Hepatocyte (in vitro differentiated cells): ENCODE data around the gene ADAM15. TPM values are rescaled to one million over a fixed set of nuclear protein-coding genes. Genes with fewer than 3 reads are reported as not detected.
A peak's percentile ranks its signal among the peaks of the same experiment; 100 is the strongest.

ENCODE experiments used
- DNase-seq: peaks from one replicate; pipeline ENCODE4 v3.0.0-alpha.2; 2016; ENCODE audit warnings: low spot score
- H2AFZ ChIP-seq: fragments of 200-600 bp; sonication (generic); 2 replicates; pipeline ENCODE4 v1.6.0; 2016; ENCODE audit warnings: antibody characterized with exemption, mild to moderate bottlenecking
- H3K27ac ChIP-seq: fragments of 200-600 bp; sonication (generic); 2 replicates; pipeline ENCODE4 v1.5.1; 2016; ENCODE audit warnings: mild to moderate bottlenecking
- H3K27me3 ChIP-seq: fragments of 200-600 bp; sonication (generic); 2 replicates; pipeline ENCODE4 v1.6.1; 2016
- H3K36me3 ChIP-seq: fragments of 200-600 bp; sonication (generic); replicated peaks from 2 replicates; pipeline ENCODE4 v1.5.1; 2016; ENCODE audit warnings: low read depth; ENCODE audit not compliant: insufficient read depth
- H3K4me1 ChIP-seq: fragments of 200-600 bp; sonication (generic); 2 replicates; pipeline ENCODE4 v1.5.1; 2016; ENCODE audit warnings: mild to moderate bottlenecking, moderate library complexity; ENCODE audit not compliant: insufficient read depth
- H3K4me2 ChIP-seq: fragments of 200-600 bp; sonication (generic); 2 replicates; pipeline ENCODE4 v1.6.0; 2016
- H3K4me3 ChIP-seq: fragments of 200-600 bp; sonication (generic); 2 replicates; pipeline ENCODE4 v1.5.1; 2016; ENCODE audit warnings: mild to moderate bottlenecking
- H3K79me2 ChIP-seq: fragments of 200-600 bp; sonication (generic); 2 replicates; pipeline ENCODE4 v1.6.0; 2017; ENCODE audit warnings: mild to moderate bottlenecking
- H3K9me2 ChIP-seq: fragments of 200-600 bp; sonication (generic); replicated peaks from 2 replicates; pipeline ENCODE4 v1.6.0; 2017; ENCODE audit warnings: mild to moderate bottlenecking; ENCODE audit not compliant: insufficient read depth
- H3K9me3 ChIP-seq: fragments of 200-600 bp; sonication (generic); 2 replicates; pipeline ENCODE4 v1.5.1; 2016; ENCODE audit warnings: low read depth, mild to moderate bottlenecking
- H4K20me1 ChIP-seq: fragments of 200-600 bp; sonication (generic); 2 replicates; pipeline ENCODE4 v1.6.0; 2016; ENCODE audit warnings: mild to moderate bottlenecking; ENCODE audit not compliant: insufficient read depth, poor library complexity, severe bottlenecking
- EZH2 ChIP-seq: fragments of 200-600 bp; sonication (generic); IDR thresholded peaks from 2 replicates; pipeline ENCODE4 v1.6.1; 2016; ENCODE audit warnings: antibody characterized with exemption, mild to moderate bottlenecking, borderline replicate concordance
- EZH2phosphoT487 ChIP-seq: fragments of 200-600 bp; sonication (generic); IDR thresholded peaks from one replicate; pipeline ENCODE4 v1.6.1; 2018; ENCODE audit warnings: antibody characterized with exemption, mild to moderate bottlenecking, low read depth, moderate library complexity; ENCODE audit not compliant: unreplicated experiment, severe bottlenecking
- WGBS: methylation state at CpG from one replicate; pipeline ENCODE4 v1.1.6; 2016; ENCODE audit warnings: low lambda C conversion rate; ENCODE audit errors: missing lambda C conversion rate; 5-methylcytosine and 5-hydroxymethylcytosine counted together
- polyA plus RNA-seq: library from polyadenylated mRNA; unstranded; fragments of >200 nt; fragmentation: Nextera tagmentation; extraction: Ambion mirVana; gene quantifications from 2 replicates; pipeline ENCODE4 v1.2.1, GENCODE V29; 2016
- total RNA-seq: library from RNA; depleted of rRNA; stranded (reverse); fragments of >200 nt; gene quantifications from 2 replicates; pipeline ENCODE4 v1.2.3, GENCODE V29; 2014
- TF ChIP-seq, protein P1 (sequence below): fragments of 200-600 bp; sonication (generic); IDR thresholded peaks from 2 replicates; pipeline ENCODE4 v1.5.1; 2016; ENCODE audit warnings: antibody characterized with exemption, mild to moderate bottlenecking; ENCODE audit not compliant: poor library complexity

The ADAM15 gene
- total and polyA plus RNA-seq, 2 experiments from 2014 or later: 55.7 to 108 TPM

GRCh38 chr1:155086128-155086741 is 35.1 kb downstream of the ADAM15 start:
- peak; percentile 73 for DNase-seq
- Histone ChIP-seq H3K9me2 (no peaks in the 10 kb centered on the region), H2AFZ (no peak overlapping the region), H3K36me3 (no peaks in the 10 kb centered on the region), H3K4me3 (no peak overlapping the region), H3K27me3 (peaks cover 28% of the 10 kb centered on the region), H3K79me2 (no peaks in the 10 kb centered on the region), H3K9me3 (no peaks in the 10 kb centered on the region), H3K4me1 (peaks cover 28% of the 10 kb centered on the region), H3K4me2 (peak overlapping the region; percentile 94), H3K27ac (peak overlapping the region; percentile 89), H4K20me1 (peaks cover 2% of the 10 kb centered on the region)
- WGBS: 31% methylated on average over 8 of the region's 24 CpGs
- TF ChIP-seq, protein P1, sequence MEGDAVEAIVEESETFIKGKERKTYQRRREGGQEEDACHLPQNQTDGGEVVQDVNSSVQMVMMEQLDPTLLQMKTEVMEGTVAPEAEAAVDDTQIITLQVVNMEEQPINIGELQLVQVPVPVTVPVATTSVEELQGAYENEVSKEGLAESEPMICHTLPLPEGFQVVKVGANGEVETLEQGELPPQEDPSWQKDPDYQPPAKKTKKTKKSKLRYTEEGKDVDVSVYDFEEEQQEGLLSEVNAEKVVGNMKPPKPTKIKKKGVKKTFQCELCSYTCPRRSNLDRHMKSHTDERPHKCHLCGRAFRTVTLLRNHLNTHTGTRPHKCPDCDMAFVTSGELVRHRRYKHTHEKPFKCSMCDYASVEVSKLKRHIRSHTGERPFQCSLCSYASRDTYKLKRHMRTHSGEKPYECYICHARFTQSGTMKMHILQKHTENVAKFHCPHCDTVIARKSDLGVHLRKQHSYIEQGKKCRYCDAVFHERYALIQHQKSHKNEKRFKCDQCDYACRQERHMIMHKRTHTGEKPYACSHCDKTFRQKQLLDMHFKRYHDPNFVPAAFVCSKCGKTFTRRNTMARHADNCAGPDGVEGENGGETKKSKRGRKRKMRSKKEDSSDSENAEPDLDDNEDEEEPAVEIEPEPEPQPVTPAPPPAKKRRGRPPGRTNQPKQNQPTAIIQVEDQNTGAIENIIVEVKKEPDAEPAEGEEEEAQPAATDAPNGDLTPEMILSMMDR: peak; percentile 95
- TF ChIP-seq EZH2 (no peak), EZH2phosphoT487 (no peak)

- TF ChIP-seq EZH2: no peak
- TF ChIP-seq EZH2phosphoT487: no peak
- TF ChIP-seq, protein P1: no peak
- no peak for DNase-seq
- Histone ChIP-seq H3K27me3 (peaks cover 20% of the 10 kb centered on the region), H3K4me2 (no peak overlapping the region), H3K36me3 (no peaks in the 10 kb centered on the region), H3K9me2 (no peaks in the 10 kb centered on the region), H2AFZ (no peak overlapping the region), H3K79me2 (no peaks in the 10 kb centered on the region), H3K4me3 (no peak overlapping the region), H4K20me1 (peaks cover 2% of the 10 kb centered on the region), H3K9me3 (no peaks in the 10 kb centered on the region), H3K4me1 (peaks cover 21% of the 10 kb centered on the region), H3K27ac (no peak overlapping the region)
- 74% methylated on average over 8 of the region's 8 CpGs for WGBS
Measured at GRCh38 chr1:155086856-155087535, 35.9 kb downstream of the ADAM15 start.

- peak; percentile 88 for DNase-seq
Measured at GRCh38 chr1:155091071-155092051, 40.2 kb downstream of the ADAM15 start.

More at GRCh38 chr1:155091071-155092051, 40.2 kb downstream of the ADAM15 start:
- Histone ChIP-seq H3K79me2 (no peaks in the 10 kb centered on the region), H2AFZ (no peak overlapping the region), H3K27ac (no peak overlapping the region), H4K20me1 (no peaks in the 10 kb centered on the region), H3K27me3 (no peaks in the 10 kb centered on the region), H3K4me1 (peaks cover 4% of the 10 kb centered on the region), H3K36me3 (no peaks in the 10 kb centered on the region), H3K9me3 (no peaks in the 10 kb centered on the region), H3K9me2 (no peaks in the 10 kb centered on the region), H3K4me3 (no peak overlapping the region), H3K4me2 (peak overlapping the region; percentile 53)
- WGBS: 31% methylated on average over 29 of the region's 29 CpGs
- TF ChIP-seq EZH2phosphoT487 (no peak), EZH2 (no peak)
- TF ChIP-seq, protein P1: peak; percentile 92
